Endometrial microvascular endothelial cells (primary cell): ENCODE measurements around the gene STEAP4. TPM values are rescaled to one million over a fixed set of nuclear protein-coding genes. Genes with fewer than 3 reads are reported as not detected.

Experiments used
- in situ Hi-C: cut with HindIII; loops from 2 replicates; pipeline ENCODE4 v1.10.0; 2017; ENCODE audit warnings: low sequenced_read_pairs, low pct_unique_long_range_greater_than_20kb; ENCODE audit errors: inconsistent ontology term
- total RNA-seq: library from RNA; depleted of rRNA; stranded (reverse); fragments of >200 nt; gene quantifications from one replicate; pipeline ENCODE4 v1.2.3, GENCODE V29; 2015; ENCODE audit errors: inconsistent ontology term

Gene STEAP4
- total RNA-seq = not detected

DNA sequence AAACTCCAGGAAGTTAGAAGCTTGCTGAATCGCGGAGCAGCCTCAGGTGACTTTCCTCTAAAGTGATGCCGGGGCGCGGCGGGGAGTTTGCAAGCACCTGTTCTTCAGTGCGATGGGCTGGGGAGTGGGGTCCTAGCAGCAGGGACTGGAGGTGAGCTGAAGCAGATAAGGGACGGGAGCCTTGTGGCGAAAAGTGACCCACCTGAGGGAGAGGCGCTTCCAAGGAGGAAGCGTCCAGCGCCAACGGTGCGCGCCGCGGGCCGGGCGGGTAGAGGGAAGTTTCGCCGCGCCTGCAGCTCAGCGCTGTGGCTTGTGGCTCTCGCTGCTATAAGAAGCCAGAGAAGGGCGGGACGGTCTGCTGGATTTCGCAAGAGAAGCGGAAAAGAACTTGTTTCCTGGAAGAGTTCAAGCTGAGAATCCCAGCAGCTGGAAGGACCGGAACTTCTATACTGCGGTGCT, at the start of gene STEAP4:
Gene STEAP4, minus strand, starts transcription at position 305 of the 459 bp plus-strand sequence. CDS start 22,625 bp downstream, outside the sequence.
- in situ Hi-C loops = no loop called here

DNA sequence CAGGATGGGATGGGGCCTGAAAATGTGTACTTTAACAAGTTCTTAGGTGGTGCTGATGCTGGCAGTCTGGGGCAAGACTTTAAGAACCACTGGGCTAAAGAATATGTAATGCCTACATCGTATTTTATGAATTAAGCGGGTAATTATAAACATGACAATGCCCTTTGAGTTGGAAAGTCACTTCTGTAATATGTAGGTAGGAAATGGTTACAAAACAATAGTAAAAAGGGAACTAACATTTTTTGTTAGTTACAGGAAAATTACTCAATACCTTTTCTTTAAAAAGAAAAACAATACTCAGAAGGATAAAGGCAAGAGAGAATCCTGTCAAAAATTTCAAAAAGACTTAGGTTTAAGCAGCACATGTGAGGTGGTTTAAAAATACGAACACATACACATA, 48.3 kb upstream of the STEAP4 start:
- in situ Hi-C loops = no loop called here

DNA sequence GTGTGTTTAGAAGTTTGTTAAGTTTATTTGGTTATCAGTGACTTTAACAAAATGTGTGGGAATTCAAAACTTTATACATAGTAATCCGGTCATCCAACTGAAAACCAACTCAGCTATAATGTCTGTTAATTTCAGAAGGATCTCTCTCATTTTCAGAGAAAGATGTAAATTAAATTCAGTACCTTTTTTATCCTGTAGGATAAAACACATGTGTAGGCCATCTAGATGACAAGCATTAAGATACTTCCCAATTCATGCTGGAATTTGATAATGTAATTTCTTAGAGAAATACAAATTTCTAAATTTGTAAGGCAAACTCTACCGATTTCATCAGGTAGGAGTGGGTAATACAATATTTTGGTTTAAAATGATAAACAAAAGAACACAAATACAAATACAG, 43.4 kb upstream of the STEAP4 start:
- in situ Hi-C loops = no loop called here

DNA sequence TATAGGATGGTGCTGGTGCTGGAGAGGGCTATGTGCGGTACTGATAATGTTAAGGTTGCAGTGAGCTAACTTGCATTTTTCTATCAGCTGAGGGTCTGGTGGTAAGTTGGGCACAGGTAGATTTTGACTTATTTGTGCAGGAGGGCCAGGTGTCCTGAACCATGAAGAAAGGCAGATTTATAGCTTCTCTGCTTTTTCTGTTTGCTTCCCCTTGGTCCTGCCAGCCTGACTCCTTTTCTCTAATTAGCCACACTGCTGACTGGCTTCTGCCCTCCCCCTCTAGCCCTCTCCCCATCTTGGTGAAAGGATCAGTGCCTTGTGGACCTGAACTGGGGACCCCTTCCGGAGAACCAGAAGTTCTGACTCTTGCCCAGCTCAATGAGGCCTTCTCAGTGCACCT, 40.8 kb upstream of the STEAP4 start:
- in situ Hi-C loops = no loop called here

DNA sequence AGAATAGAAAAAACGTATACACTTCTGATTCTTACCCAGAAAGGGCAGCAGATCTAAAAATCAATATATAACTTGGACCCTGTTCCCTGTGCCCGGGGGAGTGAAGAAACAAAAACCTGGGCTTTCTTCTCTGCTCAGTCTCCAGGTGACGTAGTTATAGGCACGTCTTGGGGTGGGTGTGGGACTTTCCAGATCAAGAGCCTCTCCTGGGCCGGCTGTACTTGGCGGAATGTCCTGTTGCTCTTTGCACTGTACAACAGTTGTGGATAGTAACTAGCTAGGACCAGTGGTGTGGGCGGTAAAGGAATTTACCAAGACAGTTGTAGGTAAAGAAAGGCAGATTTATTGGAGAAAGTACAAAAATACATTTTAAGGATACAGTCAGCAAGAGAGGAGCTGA, 40.4 kb upstream of the STEAP4 start:
- in situ Hi-C loops = no loop called here

DNA sequence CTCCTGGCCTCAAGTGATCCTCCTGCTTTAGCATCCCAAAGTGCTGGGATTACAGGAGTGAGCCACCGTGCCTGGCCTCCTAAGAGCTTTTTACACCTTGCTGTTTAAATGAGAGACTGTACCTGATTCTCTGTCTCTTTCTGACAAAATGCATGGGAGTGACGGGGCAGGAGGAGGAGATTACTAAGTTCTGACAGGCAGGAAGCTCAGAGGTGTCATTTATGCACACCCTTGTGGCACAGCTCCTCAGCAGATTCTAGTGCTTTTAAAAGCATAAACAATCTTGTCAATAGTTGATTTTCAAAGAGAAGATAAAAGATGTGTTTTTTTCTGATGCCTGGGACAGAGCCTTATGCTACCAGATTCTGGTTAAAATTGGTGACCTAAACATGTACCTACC, 39.7 kb upstream of the STEAP4 start:
- in situ Hi-C loops = no loop called here

DNA sequence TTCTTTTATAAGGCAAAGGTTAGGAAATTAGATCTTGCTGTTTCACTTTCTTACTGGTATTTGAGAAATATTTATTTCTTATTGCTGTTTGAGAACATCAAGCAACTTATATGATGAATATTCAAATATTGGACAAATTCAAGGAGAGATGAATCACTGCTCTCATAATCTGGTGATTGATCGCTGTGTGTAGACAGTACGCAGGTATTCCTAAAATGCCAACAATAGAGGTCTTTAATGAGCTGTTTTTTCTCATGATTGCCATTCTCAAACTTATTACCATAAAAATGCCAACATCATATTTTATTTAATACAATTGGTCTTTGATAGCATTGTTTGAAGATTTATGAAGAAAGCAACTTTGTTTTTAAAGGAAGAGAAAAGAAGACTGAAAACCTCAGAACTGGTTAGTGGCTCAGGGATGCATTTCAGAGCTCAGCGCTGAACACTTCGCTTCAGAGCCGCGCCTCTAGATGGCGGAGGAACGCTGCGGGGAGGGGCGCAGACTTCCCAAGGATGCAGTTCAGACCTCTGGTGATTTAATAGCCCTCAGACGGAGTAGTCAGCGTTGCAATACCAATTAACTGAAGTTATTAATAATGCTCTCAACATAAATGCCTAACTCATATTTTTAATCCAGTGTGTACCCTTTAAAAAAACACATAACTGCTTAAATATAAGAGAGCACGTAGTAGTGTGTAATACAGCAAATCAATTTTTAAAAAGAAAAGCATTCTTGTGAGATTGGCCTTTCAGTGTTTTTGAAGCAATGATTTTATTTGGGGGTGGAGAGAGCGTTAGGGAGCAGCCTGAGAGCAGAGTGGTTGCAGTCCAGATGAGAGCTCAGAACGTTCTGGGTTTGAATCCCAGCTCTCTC, 38.5 kb upstream of the STEAP4 start:
- in situ Hi-C loops = no loop called here

DNA sequence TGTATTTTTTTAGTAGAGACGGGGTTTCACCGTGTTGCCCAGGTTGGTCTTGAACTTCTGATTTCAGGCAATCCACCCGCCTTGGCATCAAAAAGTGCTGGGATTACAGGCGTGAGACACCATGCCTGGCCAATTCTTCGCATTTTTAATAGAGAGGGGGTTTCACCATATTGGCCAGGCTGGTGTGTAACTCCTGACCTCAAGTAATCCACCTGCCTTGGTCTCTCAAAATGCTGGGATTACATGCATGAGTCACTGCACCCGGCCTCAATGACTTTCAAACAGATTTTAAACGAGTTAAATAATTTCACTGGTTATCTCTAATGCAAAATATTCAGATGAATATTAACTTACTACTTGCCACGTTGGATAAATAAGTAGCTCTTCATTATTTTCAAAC, 37.6 kb upstream of the STEAP4 start:
- in situ Hi-C loops = no loop called here

DNA sequence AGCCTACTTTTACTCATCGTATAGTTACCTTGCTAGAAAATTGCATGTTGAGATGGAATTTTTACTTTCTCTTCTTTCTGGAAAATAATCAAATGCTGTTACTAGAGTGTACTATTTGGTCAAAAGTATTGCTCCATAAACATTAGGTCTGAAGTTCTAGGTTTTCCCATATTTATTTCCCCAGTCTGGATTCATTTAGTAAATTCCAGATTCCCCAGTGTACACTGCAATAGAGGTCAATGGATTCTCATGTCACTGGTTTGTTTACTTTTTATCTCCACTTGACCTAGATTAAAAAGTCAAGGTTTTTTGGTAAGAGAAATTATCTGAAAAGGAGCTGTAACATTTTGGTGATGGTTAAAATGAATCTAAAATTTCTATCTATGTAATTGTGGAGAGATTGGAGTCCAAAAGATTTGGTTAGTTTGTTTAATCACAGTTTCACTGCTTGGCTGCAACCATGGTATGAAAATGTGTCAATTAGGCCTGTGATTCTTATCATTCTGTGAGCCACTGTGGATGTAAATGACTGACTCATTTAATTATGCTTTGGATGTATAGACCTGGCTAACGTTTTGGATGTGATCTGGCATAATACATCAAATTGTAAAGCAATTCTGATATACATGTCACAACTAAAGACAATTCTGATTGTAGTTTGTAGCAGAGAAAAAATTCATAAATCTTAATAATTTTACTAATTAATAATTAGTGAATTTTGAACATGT, 32.7 kb upstream of the STEAP4 start:
- in situ Hi-C loops = no loop called here

DNA sequence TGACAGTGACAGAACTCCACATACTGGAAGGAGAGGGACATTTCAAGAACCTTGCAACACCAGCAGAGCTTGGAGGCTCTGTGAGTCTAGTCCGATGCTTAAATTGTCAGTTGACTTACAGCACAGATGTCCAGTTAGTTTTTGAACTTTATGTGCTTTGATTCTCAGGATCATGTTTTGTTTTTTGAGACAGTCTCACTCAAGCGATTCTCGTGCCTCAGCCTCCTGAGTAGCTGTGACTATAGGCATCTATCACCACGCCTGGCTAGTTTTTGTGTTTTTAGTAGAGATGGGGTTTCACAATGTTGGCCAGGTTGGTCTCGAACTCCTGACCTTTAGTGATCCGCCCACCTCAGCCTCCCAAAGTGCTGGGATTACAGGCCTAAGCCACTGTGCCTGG, 31.8 kb upstream of the STEAP4 start:
- in situ Hi-C loops = no loop called here

DNA sequence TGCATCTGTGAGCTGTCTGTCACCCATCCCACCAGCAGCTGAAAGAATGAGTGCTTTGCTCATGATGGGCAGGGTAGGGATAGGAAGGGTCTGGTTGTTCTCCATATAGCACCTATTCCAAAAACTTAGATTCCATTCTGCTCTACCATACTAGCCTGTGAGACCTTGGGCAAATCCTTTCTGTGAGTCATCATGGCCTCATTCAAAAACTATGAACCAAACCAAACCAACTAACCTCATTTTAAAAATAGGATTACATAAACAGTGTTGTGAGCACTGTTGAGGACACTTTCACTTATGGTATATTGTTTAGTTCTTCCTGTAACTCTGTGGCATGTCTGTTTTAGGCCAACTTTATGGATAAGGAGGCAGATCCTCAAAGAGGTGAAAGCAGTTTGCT, 30.9 kb upstream of the STEAP4 start:
- in situ Hi-C loops = no loop called here

DNA sequence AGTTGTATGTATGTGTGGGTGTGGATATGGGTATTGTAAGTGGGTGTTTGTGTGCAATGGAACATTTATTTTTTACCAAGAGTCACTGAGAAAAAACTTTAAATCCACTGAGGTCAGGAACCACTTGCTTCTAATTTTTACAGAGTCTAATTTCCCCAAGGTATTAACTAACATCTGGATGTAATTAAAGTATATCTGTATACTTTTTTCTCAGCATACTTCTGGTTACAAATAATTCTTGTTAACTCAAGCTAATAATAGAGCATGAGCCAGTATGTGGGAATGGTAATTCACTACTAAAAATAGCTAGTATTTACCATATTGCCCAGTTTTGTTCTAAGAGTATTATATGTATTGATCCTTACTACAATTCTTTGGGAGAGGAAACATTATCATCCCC, 24.6 kb upstream of the STEAP4 start:
- in situ Hi-C loops = no loop called here

DNA sequence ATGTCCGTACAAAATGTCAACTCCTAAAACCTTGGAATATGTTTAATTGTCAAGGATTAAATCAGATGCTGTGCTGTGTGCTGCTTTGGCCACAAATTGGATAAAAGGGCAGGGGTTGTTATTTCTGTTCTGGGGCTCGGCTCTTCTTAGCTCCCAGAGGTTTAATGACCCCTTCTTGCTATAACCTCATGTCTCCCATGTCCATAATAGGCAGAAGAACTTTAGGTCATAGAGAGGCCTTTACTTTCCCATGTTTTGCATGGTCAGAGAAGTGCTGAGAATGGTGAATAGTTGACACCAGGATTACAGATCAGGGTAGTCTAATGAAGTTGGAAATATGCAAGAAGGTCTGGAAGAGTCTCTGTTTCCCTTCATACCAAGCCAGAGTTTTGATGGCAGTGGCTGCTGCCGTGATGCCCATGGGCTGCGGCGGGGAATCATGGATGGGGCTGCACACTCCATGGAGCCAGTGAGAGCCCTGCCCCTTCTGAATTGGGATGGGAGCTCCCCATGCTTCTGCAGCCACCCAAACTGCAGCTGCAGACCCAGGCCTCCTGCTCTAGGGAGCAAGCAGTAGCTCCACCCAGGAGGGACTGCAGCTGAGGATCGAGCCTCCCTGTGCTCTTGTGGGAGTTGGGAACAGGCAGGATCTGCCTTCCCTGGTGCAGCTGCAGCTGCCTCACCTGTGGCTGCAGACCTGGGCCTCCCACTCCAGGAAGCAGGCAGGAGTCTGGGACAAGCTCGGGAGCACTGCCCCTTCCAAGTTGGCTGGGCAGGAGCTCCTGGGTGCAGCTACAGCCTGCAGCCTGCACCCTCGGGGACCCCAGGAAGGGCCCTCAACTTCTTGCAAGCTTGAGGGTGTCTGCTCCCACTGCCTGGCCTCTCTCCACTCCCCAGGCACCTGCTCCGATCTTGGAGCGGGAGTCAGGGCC, 23.1 kb upstream of the STEAP4 start:
- in situ Hi-C loops = no loop called here

DNA sequence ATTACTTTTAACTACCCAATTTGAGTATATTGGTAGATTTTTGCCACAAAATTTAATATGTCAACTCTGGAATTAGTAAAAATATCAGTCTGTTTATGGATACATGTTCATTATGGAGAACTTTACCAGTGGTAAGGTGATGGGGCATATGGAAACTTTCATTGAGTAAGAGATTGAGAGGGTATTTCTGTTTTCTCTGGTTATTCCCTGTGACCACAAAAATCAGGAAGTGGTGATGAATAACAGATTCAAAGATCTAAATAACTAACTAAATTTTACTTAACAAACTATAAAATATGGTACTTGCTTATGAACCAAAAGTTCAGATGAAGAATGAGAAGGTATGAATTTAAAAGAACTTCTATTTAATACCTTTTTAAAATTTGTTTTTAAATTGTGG, 22.1 kb upstream of the STEAP4 start:
- in situ Hi-C loops = no loop called here

DNA sequence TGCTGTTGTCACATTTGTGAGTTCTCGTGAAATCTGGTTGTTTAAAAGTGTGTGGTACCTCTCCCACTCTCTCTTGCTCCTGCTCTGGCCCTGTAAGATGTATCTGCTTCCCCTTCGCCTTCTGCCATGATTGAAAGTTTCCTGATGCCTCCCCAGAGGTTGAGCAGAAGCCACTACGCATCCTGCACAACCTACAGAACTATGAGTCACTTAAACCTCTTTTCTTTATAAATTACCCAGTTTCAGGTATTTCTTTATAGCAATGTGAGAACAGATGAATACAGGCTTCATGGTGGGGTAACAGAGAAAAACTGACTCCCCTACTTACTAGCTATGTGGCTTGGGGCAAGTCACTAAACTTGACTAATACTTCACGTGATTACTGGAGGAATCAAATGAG, 18.0 kb upstream of the STEAP4 start:
- in situ Hi-C loops = no loop called here

DNA sequence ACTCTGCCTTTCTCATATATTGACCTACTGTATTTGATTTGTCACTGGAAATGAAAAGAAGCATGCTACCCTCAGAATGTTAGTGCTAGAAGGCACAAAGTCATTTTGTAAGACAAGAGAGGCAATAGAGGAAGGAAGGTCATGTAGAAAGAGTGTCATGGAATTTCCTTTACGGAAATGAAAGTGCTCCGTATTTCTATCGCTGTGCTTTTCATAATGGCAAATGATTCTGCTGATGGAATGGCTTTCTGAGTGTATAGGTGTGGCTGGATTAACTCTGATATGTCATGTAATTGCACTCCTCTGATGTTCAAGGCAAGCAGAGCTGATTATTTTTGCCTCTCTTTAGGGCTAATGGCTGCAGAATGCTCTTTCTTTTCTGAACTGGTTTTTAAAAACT, 15.5 kb upstream of the STEAP4 start:
- in situ Hi-C loops = no loop called here

DNA sequence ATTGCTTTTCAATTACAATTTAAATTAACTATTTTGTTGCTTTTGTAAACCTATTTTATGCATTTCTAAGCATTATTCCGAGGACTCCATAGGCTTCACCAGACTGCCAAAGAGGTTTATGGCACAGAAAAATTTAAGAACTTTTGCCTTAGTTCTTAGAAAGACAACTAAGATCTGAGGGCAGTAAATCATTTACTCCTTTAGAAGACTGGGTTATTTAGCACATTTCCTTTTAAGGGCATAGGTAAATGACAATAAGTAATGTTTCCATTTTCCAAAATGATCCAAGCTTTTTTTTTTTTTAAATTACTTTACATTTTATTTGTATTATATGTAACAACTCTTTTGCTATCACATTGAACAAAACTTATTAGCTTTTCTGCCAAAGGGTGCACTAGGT, 15.0 kb upstream of the STEAP4 start:
- in situ Hi-C loops = no loop called here

DNA sequence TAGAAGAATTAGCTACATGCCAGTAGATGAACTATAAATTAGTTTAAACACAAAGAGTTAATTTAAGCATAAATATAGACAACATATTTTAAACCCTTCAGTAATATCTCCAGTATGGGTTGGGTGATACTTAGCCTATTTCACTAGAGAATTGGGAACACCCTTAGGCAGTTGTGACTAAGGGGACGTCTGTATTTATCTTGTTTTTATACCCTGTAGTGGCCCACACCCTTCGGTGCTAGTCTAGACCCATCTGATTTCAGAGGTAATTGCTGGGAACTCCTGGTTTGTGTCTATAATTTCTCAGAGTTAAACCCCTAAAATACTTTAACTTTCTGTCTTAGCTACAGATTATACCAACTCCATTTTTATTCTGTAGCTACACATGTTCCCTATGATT, 11.5 kb upstream of the STEAP4 start:
- in situ Hi-C loops = no loop called here

DNA sequence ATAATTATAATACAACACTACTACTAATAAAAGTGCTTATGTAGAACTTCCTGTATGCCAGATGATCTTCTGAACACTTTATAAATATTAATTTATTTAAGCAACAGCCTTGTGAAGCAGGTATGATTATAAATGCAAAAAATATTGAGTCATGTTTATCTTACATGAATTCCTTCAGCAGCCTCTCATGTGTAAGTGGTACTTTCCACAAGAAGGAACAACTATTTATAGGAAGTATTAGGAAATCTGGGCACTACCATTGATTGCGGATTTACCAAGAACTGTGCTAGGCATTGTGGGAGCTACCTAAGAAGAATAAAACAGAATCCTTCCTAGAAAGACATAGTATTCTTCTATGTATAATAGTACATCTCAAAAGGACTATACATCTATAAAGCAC, 10.7 kb upstream of the STEAP4 start:
- in situ Hi-C loops = no loop called here
